Peyer's patch (tissue), 4 donors: ENCODE data around the gene FOXP4. TPM values are rescaled to one million over a fixed set of nuclear protein-coding genes. Genes with fewer than 3 reads are reported as not detected.

Experiments used
- DNase-seq, 3 donors: peaks; one replicate each; pipeline ENCODE4 v3.0.0-alpha.2; 2017 to 2019
- H3K27ac ChIP-seq, 4 donors: fragments of 200-600 bp; sonication (generic); one replicate each; pipeline ENCODE4 v1.5.1; 2016 to 2019
- H3K27me3 ChIP-seq, 2 donors: fragments of 200-600 bp; sonication (generic); one replicate each; pipeline ENCODE4 v1.5.1; 2019
- H3K36me3 ChIP-seq, 3 donors: fragments of 200-600 bp; sonication (generic); one replicate each; pipeline ENCODE4 v1.5.1; 2016 to 2019
- H3K4me1 ChIP-seq, 4 donors: fragments of 200-600 bp; sonication (generic); one replicate each; pipeline ENCODE4 v1.5.1; 2016 to 2019
- H3K4me3 ChIP-seq, 4 donors: fragments of 200-600 bp; sonication (generic); 1 replicate in 3 of 4; 2 replicates in 1 of 4; pipeline ENCODE4 v1.5.1; 2016 to 2019; ENCODE audit warnings: mild to moderate bottlenecking in 1 of 4
- H3K9me3 ChIP-seq, 4 donors: fragments of 200-600 bp; sonication (generic); one replicate each; pipeline ENCODE4 v1.5.1; 2016 to 2019; ENCODE audit warnings: mild to moderate bottlenecking in 1 of 4
- POLR2A ChIP-seq, 2 donors: fragments of 450-650 bp; IDR thresholded peaks; one replicate each; pipeline ENCODE4 v1.5.1; 2017; ENCODE audit warnings: antibody characterized with exemption in 2 of 2, mild to moderate bottlenecking in 2 of 2, moderate library complexity in 2 of 2
- total RNA-seq, 4 donors: library from RNA; depleted of rRNA; stranded (reverse); fragments of >200 nt; gene quantifications; one replicate each; pipeline ENCODE4 v1.1.0, GENCODE V29; 2016
- TF ChIP-seq, protein P1 (sequence below), 6 experiments: fragments of 450-650 bp in 4 of 6; fragments of 200-600 bp in 2 of 6; sonication (generic) in 1 of 6; IDR thresholded peaks; one replicate each; pipeline ENCODE4 v1.5.1; 2017 to 2019; ENCODE audit warnings: antibody characterized with exemption in 6 of 6, mild to moderate bottlenecking in 3 of 6, moderate library complexity in 1 of 6

FOXP4 gene
- total RNA-seq, 4 donors from 2014 or later, result 13.2 to 36.5 (median 20.0) TPM

DNA sequence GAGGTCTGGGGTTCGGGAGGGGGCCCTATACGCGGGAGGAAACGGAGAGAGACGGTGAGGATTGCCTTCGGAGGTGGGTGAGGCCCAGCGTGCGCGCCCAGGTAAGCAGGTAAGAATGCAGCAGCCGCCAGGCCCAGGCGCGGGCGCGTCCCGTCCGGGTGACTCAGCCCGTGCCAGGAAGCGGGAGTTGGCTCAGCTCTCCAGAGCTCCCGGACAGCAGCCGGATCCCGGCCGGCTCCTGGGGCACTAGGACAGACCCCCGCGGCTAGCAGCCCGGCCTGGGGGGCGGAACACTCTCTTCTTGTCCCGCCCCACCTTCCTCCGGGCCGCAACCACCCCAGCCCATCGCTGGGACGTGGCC, 90.6 kb downstream of the FOXP4 start:
- Histone ChIP-seq H3K4me1 (peaks cover 0 to 22% (median 11%) of the 10 kb centered on the region in 4 donors), H3K27me3 (peaks cover 6 to 17% of the 10 kb centered on the region in 2 donors), H3K9me3 (no peaks in the 10 kb centered on the region), H3K36me3 (no peaks in the 10 kb centered on the region), H3K27ac (no peak overlapping the region), H3K4me3 (peak overlapping the region in 3 of 4 donors; percentile 34 to 51 (median 44))
- DNase-seq, result peak in 2 of 3 donors; percentile 70 to 81
- no peak for TF ChIP-seq POLR2A (IDR thresholded peaks at IDR 0.05)
- TF ChIP-seq, protein P1, sequence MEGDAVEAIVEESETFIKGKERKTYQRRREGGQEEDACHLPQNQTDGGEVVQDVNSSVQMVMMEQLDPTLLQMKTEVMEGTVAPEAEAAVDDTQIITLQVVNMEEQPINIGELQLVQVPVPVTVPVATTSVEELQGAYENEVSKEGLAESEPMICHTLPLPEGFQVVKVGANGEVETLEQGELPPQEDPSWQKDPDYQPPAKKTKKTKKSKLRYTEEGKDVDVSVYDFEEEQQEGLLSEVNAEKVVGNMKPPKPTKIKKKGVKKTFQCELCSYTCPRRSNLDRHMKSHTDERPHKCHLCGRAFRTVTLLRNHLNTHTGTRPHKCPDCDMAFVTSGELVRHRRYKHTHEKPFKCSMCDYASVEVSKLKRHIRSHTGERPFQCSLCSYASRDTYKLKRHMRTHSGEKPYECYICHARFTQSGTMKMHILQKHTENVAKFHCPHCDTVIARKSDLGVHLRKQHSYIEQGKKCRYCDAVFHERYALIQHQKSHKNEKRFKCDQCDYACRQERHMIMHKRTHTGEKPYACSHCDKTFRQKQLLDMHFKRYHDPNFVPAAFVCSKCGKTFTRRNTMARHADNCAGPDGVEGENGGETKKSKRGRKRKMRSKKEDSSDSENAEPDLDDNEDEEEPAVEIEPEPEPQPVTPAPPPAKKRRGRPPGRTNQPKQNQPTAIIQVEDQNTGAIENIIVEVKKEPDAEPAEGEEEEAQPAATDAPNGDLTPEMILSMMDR (IDR thresholded peaks at IDR 0.05), result no peak

DNA sequence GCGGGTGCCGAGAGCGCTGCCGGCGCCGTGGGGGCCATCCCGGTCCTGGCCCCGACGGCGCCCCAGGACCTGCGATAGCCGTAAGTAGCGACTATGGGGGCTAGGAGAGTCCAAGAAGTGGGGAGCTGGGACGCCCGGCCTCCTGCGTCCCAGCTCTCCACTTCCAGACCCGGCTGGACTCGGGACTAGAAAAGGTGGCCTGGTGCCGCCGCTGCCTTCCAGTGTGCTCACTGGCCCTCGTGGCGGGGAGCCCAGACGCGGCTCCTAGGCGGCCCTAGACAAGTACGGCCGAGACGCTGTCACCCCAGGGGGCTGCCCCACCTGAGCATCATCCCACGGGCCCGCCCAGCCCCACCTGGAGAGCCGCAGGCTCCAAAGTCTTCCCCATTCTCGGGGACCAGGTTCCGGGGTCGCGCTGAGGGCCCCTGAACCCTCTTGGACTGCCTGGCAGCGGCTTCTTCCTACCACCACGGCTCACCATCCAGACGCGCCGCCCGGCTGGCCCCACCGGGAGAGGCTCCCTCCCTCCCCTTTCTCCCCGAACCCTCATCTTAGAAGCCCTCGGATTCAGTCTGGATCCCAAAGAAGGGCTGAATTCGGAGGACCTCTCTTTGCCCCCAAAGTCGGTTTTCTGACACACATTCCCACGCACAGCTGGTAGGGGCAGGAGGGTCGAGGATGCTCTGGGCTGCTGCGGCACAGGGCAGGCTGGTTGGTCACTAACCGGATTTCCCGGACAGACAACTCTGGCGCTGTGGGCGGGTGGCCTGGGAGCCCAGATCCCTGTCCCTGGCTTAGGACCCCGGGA, 91.2 kb downstream of the FOXP4 start:
- DNase-seq, result no peak

DNA sequence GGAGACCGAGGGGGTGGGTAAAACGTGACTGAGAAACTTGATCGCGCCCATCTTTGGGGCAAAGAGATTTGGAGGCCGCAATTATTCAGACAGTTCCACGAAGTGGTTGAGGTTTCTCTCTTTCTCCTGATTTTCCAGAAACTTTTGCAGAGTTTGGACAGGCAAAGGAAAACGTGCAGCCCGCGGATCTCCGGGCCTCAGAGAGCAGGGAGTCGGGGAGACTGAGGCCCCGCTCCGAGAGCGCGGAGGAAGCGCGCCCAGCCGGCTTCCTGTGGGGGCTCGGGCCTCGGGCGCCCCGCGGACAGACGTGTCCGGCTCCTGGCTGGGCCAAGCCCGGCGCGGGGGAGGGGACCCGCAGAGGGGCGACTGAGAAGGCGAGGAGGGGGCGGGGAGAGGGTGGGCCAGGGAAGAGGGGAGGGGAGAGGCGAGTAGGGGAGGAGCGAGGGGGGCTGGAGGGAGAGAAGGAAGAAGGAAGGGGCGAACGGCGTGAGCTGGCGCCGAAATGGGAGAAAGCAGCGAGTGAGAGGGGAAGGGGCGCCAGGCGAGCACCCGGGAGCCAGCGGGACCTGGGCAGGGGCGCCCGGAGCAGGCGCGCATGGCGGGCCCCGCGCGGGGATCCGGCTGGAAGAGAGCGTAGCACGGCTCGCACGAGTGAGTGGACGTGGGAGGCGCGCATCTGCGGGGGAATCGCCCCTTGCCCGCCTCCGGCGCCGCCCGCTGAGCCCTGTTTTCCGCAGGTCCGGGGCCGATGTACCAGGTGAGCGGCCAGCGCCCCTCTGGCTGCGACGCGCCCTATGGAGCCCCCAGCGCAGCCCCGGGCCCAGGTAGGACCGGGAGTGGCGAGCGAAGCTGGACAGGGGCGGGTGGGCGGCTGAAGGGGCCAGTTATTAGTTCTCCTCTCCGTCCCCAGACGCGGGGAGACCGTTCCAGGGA, 92.1 kb downstream of the FOXP4 start, which contains the start of gene MDFI:
Gene MDFI, plus strand, starts transcription at position 467 of the 933 bp plus-strand sequence. Its CDS starts 282 bp downstream, at position 749.
- no peaks in the 10 kb centered on the region for H3K36me3 ChIP-seq
- peaks cover 6 to 17% of the 10 kb centered on the region in 2 donors for H3K27me3 ChIP-seq
- peak within 1 kb of the TSS in 2 of 4 donors; percentile 13 to 52 for H3K27ac ChIP-seq
- H3K4me1 ChIP-seq, result peaks cover 0 to 22% (median 11%) of the 10 kb centered on the region in 4 donors
- TF ChIP-seq POLR2A (IDR thresholded peaks at IDR 0.05), result no peak
- TF ChIP-seq, protein P1 (IDR thresholded peaks at IDR 0.05), result no peak
- no peak for DNase-seq
- H3K9me3 ChIP-seq, result no peaks in the 10 kb centered on the region
- peak within 1 kb of the TSS; percentile 22 to 51 (median 39) for H3K4me3 ChIP-seq

More for the DNA sequence above, 91.2 kb downstream of the FOXP4 start:
- H3K27ac ChIP-seq, result no peak overlapping the region
- H3K9me3 ChIP-seq, result no peaks in the 10 kb centered on the region
- no peak for TF ChIP-seq POLR2A (IDR thresholded peaks at IDR 0.05)
- TF ChIP-seq, protein P1 (IDR thresholded peaks at IDR 0.05), result no peak
- peak overlapping the region in 3 of 4 donors; percentile 34 to 51 (median 44) for H3K4me3 ChIP-seq
- H3K4me1 ChIP-seq, result peaks cover 0 to 22% (median 11%) of the 10 kb centered on the region in 4 donors
- no peaks in the 10 kb centered on the region for H3K36me3 ChIP-seq
- peaks cover 6 to 17% of the 10 kb centered on the region in 2 donors for H3K27me3 ChIP-seq

DNA sequence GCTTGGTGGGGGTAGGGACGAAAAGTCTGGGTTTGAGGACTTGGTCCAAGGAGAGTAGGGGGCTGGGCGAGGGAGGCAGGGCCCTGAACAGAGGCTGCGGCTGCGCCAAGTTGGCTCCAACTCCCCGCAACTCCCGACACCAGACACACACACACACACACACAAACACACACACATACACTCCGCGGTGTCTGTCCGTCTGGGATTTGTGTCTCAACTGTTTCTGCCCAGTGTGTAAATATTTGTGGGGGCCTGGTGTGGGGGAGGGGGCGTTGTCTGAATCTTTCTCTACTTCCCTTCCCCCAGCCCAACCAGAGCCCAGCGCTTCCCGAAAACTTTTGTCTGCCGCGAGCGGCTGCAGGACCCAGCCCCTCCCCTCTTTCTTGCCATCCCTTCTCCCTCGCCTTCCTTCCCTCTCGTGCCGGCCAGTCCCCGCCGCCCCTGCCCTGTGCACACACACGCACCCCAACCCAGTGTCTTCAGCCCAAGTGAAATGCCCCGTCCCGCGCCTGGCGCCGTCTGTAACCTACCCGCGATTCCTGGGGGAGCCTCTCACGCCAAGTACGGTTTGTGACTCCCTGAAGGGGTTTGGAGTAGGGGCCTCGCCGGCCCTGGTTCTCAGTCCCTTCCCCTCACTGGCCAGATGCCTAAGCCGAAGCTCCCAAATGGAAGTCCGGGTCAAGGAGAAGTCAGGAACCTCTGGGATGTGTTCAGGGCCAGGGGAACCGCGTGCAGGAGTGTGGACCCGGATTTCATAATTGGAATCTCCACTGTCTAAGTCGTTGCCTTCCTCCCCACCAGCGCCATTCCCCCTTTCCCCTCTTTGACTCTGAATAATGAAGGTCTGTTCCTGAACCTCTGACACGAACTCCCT, 93.0 kb downstream of the FOXP4 start:
- Histone ChIP-seq H3K9me3 (no peaks in the 10 kb centered on the region), H3K4me1 (peaks cover 0 to 22% (median 11%) of the 10 kb centered on the region in 4 donors), H3K36me3 (no peaks in the 10 kb centered on the region), H3K27me3 (peaks cover 6 to 17% of the 10 kb centered on the region in 2 donors), H3K27ac (peak overlapping the region in 1 of 4 donors; percentile 52), H3K4me3 (peak overlapping the region in 3 of 4 donors; percentile 33 to 51 (median 44))
- no peak for DNase-seq
- TF ChIP-seq, protein P1 (IDR thresholded peaks at IDR 0.05), result no peak
- TF ChIP-seq POLR2A (IDR thresholded peaks at IDR 0.05), result no peak
